ENCODE data around the gene CHD1L.
A peak's percentile ranks its signal among the peaks of the same experiment; 100 is the strongest.
"Not testable (repeated sequence)": the region's sequence is repeated elsewhere in the genome, so short reads cannot be mapped to it uniquely, and the experiment has no call there.

Gene CHD1L

GRCh38 chr1:147242449-147243227 lies at the start of gene CHD1L:
Gene CHD1L, plus strand, starts transcription at chr1:147242684. Its CDS starts 20 bp downstream, at chr1:147242704.
- peak; percentile 84 for TF ChIP-seq MYC (IDR thresholded peaks at IDR 0.05; ENCODE audit: low read depth, low read length)
- peak; percentile 67 for TF ChIP-seq POLR2A (IDR thresholded peaks at IDR 0.05; ENCODE audit: extremely low read depth, insufficient read length)
- TF ChIP-seq, protein P1, sequence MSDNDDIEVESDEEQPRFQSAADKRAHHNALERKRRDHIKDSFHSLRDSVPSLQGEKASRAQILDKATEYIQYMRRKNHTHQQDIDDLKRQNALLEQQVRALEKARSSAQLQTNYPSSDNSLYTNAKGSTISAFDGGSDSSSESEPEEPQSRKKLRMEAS (IDR thresholded peaks at IDR 0.05; ENCODE audit: low read depth, low read length), result peak; percentile 80
- TF ChIP-seq, protein P2, sequence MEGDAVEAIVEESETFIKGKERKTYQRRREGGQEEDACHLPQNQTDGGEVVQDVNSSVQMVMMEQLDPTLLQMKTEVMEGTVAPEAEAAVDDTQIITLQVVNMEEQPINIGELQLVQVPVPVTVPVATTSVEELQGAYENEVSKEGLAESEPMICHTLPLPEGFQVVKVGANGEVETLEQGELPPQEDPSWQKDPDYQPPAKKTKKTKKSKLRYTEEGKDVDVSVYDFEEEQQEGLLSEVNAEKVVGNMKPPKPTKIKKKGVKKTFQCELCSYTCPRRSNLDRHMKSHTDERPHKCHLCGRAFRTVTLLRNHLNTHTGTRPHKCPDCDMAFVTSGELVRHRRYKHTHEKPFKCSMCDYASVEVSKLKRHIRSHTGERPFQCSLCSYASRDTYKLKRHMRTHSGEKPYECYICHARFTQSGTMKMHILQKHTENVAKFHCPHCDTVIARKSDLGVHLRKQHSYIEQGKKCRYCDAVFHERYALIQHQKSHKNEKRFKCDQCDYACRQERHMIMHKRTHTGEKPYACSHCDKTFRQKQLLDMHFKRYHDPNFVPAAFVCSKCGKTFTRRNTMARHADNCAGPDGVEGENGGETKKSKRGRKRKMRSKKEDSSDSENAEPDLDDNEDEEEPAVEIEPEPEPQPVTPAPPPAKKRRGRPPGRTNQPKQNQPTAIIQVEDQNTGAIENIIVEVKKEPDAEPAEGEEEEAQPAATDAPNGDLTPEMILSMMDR (IDR thresholded peaks at IDR 0.05; ENCODE audit: low read depth, low read length), result peak; percentile 88
- H3K4me3 ChIP-seq (ENCODE audit: low read depth, low read length), result peak within 1 kb of the TSS; percentile 82
- peak; percentile 97 for DNase-seq (ENCODE audit: low read depth)

DNA sequence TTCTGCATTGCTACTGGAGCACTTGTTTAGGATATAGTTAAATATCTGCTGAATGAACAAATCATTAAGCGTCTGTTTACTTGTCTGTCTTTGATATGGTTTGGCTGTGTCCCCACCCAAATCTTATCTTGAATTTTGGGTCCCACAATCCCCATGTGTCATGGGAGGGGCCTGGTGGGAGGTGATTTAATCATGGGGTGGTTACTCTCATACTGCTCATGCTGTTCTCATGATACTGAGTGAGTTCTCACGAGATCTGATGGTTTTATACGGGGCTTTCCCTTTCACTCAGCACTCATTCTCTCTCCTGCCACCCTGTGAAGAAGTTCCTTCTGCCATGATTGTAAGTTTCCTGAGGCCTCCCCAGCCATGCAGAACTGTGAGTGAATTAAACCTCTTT lies 45.2 kb upstream of the CHD1L start:
- DNase-seq (ENCODE audit: low read depth); H3K4me3 ChIP-seq (ENCODE audit: low read depth, low read length): not testable (repeated sequence)

- TF ChIP-seq MYC (IDR thresholded peaks at IDR 0.05; ENCODE audit: low read depth, low read length) (no peak), POLR2A (IDR thresholded peaks at IDR 0.05; ENCODE audit: extremely low read depth, insufficient read length) (no peak)
- TF ChIP-seq, protein P2 (IDR thresholded peaks at IDR 0.05; ENCODE audit: low read depth, low read length), result no peak
- TF ChIP-seq, protein P1 (IDR thresholded peaks at IDR 0.05; ENCODE audit: low read depth, low read length), result no peak
- no peak overlapping the region for H3K4me3 ChIP-seq (ENCODE audit: low read depth, low read length)
Observed at GRCh38 chr1:147201276-147201675, 41.2 kb upstream of the CHD1L start.

DNA sequence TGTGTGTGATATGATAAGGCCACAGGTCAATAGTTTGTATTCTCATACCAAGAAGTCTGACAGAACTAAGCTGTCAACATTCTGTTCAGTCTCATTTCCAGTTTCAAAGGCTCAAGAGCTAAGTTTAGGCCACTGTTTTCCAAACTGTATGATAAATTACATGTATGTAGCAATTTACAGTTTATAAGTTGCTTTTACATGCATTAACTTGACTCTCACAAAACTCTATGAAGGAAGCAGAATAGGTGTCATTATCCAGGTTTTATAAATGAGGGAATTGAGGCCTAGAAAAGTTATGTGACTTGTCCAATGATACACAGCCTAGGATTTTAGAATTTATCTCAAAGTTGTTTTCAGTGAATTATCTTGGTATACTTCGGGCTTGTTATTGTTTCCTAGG lies 40.7 kb upstream of the CHD1L start:
- H3K4me3 ChIP-seq (ENCODE audit: low read depth, low read length), result no peak overlapping the region
- TF ChIP-seq, protein P1 (IDR thresholded peaks at IDR 0.05; ENCODE audit: low read depth, low read length), result no peak
- TF ChIP-seq POLR2A (IDR thresholded peaks at IDR 0.05; ENCODE audit: extremely low read depth, insufficient read length) (no peak), MYC (IDR thresholded peaks at IDR 0.05; ENCODE audit: low read depth, low read length) (no peak)
- TF ChIP-seq, protein P2 (IDR thresholded peaks at IDR 0.05; ENCODE audit: low read depth, low read length), result no peak
- DNase-seq (ENCODE audit: low read depth), result no peak

More at GRCh38 chr1:147201276-147201675, 41.2 kb upstream of the CHD1L start:
- no peak for DNase-seq (ENCODE audit: low read depth)

DNA sequence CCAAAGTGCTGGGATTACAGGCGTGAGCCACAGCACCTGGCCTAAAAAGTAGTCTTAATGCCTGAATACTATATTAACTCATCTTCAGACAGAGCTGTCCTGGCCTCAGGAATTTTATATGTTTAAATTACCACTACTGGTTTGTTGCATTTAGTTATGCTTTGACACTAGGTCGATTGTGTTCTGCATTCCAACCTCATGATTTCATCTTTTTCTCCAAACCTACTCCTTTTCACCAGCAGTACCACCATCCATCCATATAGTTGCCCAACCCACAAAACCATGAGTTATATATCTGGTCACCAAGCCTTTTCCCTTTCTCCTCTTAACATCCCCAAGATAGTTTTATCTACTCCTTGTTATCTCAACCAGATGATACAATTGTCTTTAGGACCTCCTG lies 39.9 kb upstream of the CHD1L start:
- DNase-seq (ENCODE audit: low read depth), result no peak
- no peak for TF ChIP-seq POLR2A (IDR thresholded peaks at IDR 0.05; ENCODE audit: extremely low read depth, insufficient read length)
- no peak for TF ChIP-seq MYC (IDR thresholded peaks at IDR 0.05; ENCODE audit: low read depth, low read length)
- TF ChIP-seq, protein P2 (IDR thresholded peaks at IDR 0.05; ENCODE audit: low read depth, low read length), result no peak
- TF ChIP-seq, protein P1 (IDR thresholded peaks at IDR 0.05; ENCODE audit: low read depth, low read length), result no peak
- no peak overlapping the region for H3K4me3 ChIP-seq (ENCODE audit: low read depth, low read length)

- H3K4me3 ChIP-seq (ENCODE audit: low read depth, low read length), result no peak overlapping the region
- DNase-seq (ENCODE audit: low read depth), result peak; percentile 14
- TF ChIP-seq MYC (IDR thresholded peaks at IDR 0.05; ENCODE audit: low read depth, low read length) (no peak), POLR2A (IDR thresholded peaks at IDR 0.05; ENCODE audit: extremely low read depth, insufficient read length) (no peak)
- TF ChIP-seq, protein P1 (IDR thresholded peaks at IDR 0.05; ENCODE audit: low read depth, low read length), result no peak
- TF ChIP-seq, protein P2 (IDR thresholded peaks at IDR 0.05; ENCODE audit: low read depth, low read length), result no peak
Observed at GRCh38 chr1:147204080-147204479, 38.4 kb upstream of the CHD1L start.

Measured in NB4 (cell line).